Measurements from ENCODE around the gene CALD1. TPM values are rescaled to one million over a fixed set of nuclear protein-coding genes. Genes with fewer than 3 reads are reported as not detected.

Gene CALD1
- total RNA-seq, 1 experiment from 2014 or later, result 147 TPM

DNA sequence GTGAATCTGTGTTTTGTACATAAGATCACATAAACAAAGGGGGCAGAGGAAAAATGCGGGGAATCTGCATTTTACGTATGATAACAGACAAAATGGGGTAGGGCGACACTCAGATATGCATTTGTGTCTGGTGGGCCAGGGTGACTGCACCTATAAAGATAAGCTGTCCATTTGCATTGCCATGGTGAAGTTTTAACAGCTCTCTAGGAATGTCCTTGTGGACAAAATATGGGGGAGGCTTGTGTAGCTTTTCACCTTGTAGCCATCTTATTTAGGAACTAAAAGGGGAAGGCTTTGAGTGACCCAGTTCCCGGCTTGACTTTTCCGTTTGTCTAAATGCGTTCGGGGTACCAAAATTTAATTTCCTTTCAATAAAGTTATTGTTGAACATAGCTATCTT, 114.5 kb downstream of the CALD1 start (continued):
- TF ChIP-seq, protein P1, sequence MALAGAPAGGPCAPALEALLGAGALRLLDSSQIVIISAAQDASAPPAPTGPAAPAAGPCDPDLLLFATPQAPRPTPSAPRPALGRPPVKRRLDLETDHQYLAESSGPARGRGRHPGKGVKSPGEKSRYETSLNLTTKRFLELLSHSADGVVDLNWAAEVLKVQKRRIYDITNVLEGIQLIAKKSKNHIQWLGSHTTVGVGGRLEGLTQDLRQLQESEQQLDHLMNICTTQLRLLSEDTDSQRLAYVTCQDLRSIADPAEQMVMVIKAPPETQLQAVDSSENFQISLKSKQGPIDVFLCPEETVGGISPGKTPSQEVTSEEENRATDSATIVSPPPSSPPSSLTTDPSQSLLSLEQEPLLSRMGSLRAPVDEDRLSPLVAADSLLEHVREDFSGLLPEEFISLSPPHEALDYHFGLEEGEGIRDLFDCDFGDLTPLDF (CRISPR knock-in tag; IDR thresholded peaks at IDR 0.05), result no peak
- TF ChIP-seq JUN (CRISPR knock-in tag; IDR thresholded peaks at IDR 0.05), result no peak
- TF ChIP-seq, protein P2, sequence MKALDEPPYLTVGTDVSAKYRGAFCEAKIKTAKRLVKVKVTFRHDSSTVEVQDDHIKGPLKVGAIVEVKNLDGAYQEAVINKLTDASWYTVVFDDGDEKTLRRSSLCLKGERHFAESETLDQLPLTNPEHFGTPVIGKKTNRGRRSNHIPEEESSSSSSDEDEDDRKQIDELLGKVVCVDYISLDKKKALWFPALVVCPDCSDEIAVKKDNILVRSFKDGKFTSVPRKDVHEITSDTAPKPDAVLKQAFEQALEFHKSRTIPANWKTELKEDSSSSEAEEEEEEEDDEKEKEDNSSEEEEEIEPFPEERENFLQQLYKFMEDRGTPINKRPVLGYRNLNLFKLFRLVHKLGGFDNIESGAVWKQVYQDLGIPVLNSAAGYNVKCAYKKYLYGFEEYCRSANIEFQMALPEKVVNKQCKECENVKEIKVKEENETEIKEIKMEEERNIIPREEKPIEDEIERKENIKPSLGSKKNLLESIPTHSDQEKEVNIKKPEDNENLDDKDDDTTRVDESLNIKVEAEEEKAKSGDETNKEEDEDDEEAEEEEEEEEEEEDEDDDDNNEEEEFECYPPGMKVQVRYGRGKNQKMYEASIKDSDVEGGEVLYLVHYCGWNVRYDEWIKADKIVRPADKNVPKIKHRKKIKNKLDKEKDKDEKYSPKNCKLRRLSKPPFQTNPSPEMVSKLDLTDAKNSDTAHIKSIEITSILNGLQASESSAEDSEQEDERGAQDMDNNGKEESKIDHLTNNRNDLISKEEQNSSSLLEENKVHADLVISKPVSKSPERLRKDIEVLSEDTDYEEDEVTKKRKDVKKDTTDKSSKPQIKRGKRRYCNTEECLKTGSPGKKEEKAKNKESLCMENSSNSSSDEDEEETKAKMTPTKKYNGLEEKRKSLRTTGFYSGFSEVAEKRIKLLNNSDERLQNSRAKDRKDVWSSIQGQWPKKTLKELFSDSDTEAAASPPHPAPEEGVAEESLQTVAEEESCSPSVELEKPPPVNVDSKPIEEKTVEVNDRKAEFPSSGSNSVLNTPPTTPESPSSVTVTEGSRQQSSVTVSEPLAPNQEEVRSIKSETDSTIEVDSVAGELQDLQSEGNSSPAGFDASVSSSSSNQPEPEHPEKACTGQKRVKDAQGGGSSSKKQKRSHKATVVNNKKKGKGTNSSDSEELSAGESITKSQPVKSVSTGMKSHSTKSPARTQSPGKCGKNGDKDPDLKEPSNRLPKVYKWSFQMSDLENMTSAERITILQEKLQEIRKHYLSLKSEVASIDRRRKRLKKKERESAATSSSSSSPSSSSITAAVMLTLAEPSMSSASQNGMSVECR (CRISPR knock-in tag; IDR thresholded peaks at IDR 0.05; ENCODE audit: borderline replicate concordance), result no peak
- TF ChIP-seq FOXK1 (CRISPR knock-in tag; IDR thresholded peaks at IDR 0.05), result no peak
- no peak for TF ChIP-seq ATF1 (CRISPR knock-in tag; IDR thresholded peaks at IDR 0.05)
- TF ChIP-seq TCF7 (CRISPR knock-in tag; IDR thresholded peaks at IDR 0.05; ENCODE audit: low read depth), result no peak

DNA sequence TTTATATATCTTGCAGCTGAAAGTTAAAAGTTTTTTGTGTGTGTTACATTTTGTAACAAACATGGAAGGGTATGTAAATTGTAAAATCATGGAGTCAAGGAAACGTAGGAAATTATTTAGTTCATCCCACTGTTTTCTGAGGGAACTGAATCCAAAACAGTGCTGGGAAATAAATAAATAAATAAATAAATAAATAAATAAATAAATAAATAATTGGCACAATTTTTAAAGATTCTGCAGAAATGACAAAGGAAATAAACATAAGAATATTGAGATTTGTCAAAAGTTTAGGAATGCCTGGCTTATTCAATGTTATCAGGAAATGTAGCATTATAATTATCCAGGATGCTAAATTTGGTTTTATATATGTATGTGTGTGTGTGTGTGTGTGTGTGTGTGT, 115.5 kb downstream of the CALD1 start:
- DNase-seq (ENCODE audit: low spot score) (no peak), ATAC-seq (no peak)
- Mint-ChIP-seq H3K9me3 (peaks cover 24% of the 10 kb centered on the region), H3K27ac (no peak overlapping the region), H3K4me3 (no peak overlapping the region), H3K36me3 (peaks cover 29% of the 10 kb centered on the region), H3K27me3 (ENCODE audit: low read depth) (no peaks in the 10 kb centered on the region; the same call in 1 of the 2 replicates), H3K4me1 (peaks cover 52% of the 10 kb centered on the region)
- ChIA-PET POLR2A (interaction anchor here (0.6 kb wide), 1 partner anchor 24 kb away, joined by 3 read pairs; no protein-coding TSS in a partner anchor), CTCF (no interaction called here)
- TF ChIP-seq ZNF219 (CRISPR knock-in tag; IDR thresholded peaks at IDR 0.05; ENCODE audit: borderline replicate concordance) (no peak), GABPB1 (CRISPR knock-in tag; IDR thresholded peaks at IDR 0.05) (no peak), TEAD1 (CRISPR knock-in tag; IDR thresholded peaks at IDR 0.05) (no peak), ZBTB21 (CRISPR knock-in tag; IDR thresholded peaks at IDR 0.05; ENCODE audit: borderline replicate concordance) (no peak)
- TF ChIP-seq, protein P3, sequence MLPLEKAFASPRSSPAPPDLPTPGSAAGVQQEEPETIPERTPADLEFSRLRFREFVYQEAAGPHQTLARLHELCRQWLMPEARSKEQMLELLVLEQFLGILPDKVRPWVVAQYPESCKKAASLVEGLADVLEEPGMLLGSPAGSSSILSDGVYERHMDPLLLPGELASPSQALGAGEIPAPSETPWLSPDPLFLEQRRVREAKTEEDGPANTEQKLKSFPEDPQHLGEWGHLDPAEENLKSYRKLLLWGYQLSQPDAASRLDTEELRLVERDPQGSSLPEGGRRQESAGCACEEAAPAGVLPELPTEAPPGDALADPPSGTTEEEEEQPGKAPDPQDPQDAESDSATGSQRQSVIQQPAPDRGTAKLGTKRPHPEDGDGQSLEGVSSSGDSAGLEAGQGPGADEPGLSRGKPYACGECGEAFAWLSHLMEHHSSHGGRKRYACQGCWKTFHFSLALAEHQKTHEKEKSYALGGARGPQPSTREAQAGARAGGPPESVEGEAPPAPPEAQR (CRISPR knock-in tag; IDR thresholded peaks at IDR 0.05), result no peak
- TF ChIP-seq, protein P4, sequence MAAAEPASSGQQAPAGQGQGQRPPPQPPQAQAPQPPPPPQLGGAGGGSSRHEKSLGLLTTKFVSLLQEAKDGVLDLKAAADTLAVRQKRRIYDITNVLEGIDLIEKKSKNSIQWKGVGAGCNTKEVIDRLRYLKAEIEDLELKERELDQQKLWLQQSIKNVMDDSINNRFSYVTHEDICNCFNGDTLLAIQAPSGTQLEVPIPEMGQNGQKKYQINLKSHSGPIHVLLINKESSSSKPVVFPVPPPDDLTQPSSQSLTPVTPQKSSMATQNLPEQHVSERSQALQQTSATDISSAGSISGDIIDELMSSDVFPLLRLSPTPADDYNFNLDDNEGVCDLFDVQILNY (CRISPR knock-in tag; IDR thresholded peaks at IDR 0.05), result no peak

DNA sequence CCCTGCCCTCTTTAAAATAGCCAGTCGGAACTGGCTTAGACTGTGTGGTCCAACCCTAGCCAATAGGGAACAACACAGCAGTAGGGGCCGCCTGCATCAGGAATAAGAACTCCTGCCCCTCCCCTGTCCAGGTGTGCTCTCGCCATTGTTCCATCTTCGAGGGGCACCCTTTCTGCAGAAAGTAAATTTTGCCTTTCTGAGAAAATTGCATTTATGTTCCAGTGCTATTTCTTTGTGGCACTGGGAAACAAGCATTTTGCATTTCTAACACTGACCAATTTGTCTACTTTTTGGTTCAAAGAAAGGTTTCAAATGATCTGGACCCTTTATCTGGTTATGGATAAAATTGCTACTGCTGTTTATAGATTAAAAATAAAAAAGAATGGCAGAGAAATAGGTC, 116.6 kb downstream of the CALD1 start:
- peaks cover 42% of the 10 kb centered on the region for H3K4me1 Mint-ChIP-seq
- TF ChIP-seq SOX15 (CRISPR knock-in tag; IDR thresholded peaks at IDR 0.05), result no peak
- TF ChIP-seq, protein P1 (CRISPR knock-in tag; IDR thresholded peaks at IDR 0.05), result no peak
- TF ChIP-seq FOXJ3 (CRISPR knock-in tag; IDR thresholded peaks at IDR 0.05; ENCODE audit: borderline replicate concordance), result no peak
- no peak for TF ChIP-seq HMGA2 (CRISPR knock-in tag; IDR thresholded peaks at IDR 0.05)
- TF ChIP-seq ZNF396 (CRISPR knock-in tag; IDR thresholded peaks at IDR 0.05; ENCODE audit: borderline replicate concordance), result no peak
- TF ChIP-seq MYBL2 (CRISPR knock-in tag; IDR thresholded peaks at IDR 0.05), result no peak
- TF ChIP-seq, protein P5, sequence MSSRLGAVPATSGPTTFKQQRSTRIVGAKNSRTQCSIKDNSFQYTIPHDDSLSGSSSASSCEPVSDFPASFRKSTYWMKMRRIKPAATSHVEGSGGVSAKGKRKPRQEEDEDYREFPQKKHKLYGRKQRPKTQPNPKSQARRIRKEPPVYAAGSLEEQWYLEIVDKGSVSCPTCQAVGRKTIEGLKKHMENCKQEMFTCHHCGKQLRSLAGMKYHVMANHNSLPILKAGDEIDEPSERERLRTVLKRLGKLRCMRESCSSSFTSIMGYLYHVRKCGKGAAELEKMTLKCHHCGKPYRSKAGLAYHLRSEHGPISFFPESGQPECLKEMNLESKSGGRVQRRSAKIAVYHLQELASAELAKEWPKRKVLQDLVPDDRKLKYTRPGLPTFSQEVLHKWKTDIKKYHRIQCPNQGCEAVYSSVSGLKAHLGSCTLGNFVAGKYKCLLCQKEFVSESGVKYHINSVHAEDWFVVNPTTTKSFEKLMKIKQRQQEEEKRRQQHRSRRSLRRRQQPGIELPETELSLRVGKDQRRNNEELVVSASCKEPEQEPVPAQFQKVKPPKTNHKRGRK (CRISPR knock-in tag; IDR thresholded peaks at IDR 0.05; ENCODE audit: borderline replicate concordance), result no peak
- TF ChIP-seq TP53 (CRISPR knock-in tag; IDR thresholded peaks at IDR 0.05), result no peak
- no peak for TF ChIP-seq NR1H2 (CRISPR knock-in tag; IDR thresholded peaks at IDR 0.05)
- H3K27ac Mint-ChIP-seq, result no peak overlapping the region
- POLR2A ChIA-PET, result no interaction called here
- no peak for ATAC-seq
- H3K36me3 Mint-ChIP-seq, result peaks cover 29% of the 10 kb centered on the region
- H3K4me3 Mint-ChIP-seq, result no peak overlapping the region
- H3K9me3 Mint-ChIP-seq, result peaks cover 24% of the 10 kb centered on the region
- CTCF ChIA-PET, result no interaction called here
- no peak for DNase-seq (ENCODE audit: low spot score)
- no peaks in the 10 kb centered on the region; the same call in 1 of the 2 replicates for H3K27me3 Mint-ChIP-seq (ENCODE audit: low read depth)

Measured in WTC11 (cell line).